Gastroesophageal sphincter (tissue), 3 donors: ENCODE measurements around the gene PALD1.

Source experiments
- CTCF ChIP-seq, 4 experiments: fragments of 200-600 bp in 2 of 4; fragments of 450-650 bp in 2 of 4; sonication (generic) in 1 of 4; IDR thresholded peaks; one replicate each; pipeline ENCODE4 v1.5.1; 2017 to 2019; ENCODE audit warnings: antibody characterized with exemption in 4 of 4, mild to moderate bottlenecking in 2 of 4, moderate library complexity in 2 of 4
- EP300 ChIP-seq: sonication (generic); formaldehyde crosslinking; IDR thresholded peaks from one replicate; pipeline ENCODE4 v1.6.1; 2017; ENCODE audit warnings: antibody characterized with exemption, mild to moderate bottlenecking

- no peak for TF ChIP-seq EP300
- no peak for TF ChIP-seq CTCF (IDR thresholded peaks at IDR 0.05)
Measured at GRCh38 chr10:70599319-70599718, 120.8 kb downstream of the PALD1 start.
